DMS153 treated with DMSO at 0.1 percent for 48 hours (cell line): ENCODE data around the gene C1QTNF5.

Source experiments
- DNase-seq: peaks from one replicate; lab custom pipeline; 2025; ENCODE audit not compliant: unreplicated experiment; lab: John Stamatoyannopoulos, UW

C1QTNF5 gene

DNA sequence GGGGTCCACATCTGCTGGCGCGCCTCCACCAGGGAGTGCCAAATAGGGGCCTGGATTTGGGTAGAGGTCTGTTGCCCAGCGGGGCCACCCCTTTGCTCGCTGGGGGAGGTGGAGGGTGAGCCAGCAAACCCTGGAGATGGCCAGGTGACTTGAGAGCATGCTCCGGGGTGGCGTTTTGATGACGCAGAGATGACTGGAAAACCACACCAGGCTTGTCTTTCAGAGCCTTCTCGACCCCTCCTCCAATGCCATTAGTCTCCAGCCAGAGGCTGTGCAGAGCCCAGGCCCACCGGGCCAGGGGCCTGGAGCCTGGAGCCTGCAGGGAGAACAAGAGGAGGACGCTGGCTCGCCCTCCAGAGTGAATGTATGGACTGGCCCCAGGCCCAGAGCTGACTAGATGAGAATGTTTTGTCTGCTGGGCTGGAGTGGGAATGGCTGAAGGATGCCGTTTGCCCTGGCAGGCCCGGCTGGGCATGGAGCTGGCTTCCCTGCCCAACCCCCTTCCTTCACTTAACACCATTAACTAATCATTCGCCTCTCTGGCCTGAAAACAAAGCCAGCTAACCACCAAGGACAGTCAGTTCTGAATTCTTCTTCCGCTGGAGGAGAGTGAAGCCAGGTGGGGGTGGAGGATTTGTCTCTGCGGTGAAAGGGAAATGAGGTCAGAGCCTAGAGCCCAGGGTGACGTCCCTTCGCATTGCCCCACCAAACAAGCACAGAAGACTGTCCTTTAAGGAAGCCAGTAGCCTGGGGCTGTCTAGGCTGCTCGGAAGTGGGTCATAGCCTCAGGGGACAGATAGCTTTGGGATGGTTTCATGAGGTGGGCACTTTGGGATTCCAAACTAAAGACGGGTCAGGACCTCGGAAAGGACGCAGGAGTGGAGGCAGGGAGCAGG lies 22.2 kb downstream of the C1QTNF5 start:
- DNase-seq: no peak

GRCh38 chr11:119317592-119318239 lies 23.0 kb downstream of the C1QTNF5 start:
- DNase-seq: no peak

- DNase-seq: no peak
Measured at GRCh38 chr11:119316729-119317591, 23.7 kb downstream of the C1QTNF5 start, which contains the start of gene MCAM. Gene MCAM, minus strand, starts transcription at chr11:119317130. Its CDS starts 29 bp downstream, at chr11:119317101.

GRCh38 chr11:119316016-119316728 lies 24.5 kb downstream of the C1QTNF5 start:
- peak; percentile 46 for DNase-seq

DNA sequence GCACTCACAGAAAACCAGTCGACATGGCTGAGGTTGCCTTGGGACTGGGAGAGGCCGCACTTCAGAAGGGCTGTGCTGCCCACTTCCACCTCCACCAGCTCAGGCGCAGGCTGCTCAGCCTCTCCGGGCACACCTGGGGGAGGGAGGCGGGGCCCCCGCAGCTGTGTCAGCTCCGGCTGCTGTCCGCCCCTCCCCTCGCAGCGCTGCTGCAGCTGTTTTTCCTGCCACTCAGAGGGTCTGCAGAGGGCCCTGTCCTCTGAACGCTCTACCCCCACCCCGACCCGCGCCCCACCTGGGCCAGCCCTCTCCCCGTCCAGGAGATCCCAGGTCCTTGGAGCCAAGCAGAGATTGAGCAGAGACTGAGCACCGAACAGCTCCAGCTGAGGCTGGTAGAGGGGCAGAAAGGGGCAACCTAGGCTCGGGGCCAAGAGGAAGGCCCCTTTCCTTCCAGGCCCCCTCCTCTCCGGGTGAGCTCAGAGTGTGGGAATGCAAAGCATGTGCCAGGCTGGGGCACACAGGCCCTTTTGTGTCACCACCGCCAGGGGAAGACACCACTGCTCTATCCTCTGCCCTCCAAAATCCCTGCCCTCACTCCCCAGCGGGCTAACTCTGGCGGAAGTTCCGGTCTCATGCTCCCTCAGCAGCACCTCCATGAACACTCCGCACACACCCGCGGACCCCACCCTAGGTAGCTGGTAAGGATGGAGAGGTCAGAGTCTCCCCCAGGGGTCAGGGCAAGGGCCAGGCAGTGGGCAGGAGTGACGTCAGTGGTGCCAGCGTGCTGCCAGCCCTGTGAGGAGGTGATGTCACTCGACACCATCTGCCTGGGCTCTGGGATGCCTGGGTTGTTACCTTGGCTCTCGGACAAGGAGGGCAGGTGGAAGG lies 25.3 kb downstream of the C1QTNF5 start:
- DNase-seq: peak; percentile 42

- DNase-seq: no peak
Measured at GRCh38 chr11:119314726-119315125, 26.0 kb downstream of the C1QTNF5 start.

GRCh38 chr11:119310682-119311052 lies 30.0 kb downstream of the C1QTNF5 start:
- no peak for DNase-seq

DNA sequence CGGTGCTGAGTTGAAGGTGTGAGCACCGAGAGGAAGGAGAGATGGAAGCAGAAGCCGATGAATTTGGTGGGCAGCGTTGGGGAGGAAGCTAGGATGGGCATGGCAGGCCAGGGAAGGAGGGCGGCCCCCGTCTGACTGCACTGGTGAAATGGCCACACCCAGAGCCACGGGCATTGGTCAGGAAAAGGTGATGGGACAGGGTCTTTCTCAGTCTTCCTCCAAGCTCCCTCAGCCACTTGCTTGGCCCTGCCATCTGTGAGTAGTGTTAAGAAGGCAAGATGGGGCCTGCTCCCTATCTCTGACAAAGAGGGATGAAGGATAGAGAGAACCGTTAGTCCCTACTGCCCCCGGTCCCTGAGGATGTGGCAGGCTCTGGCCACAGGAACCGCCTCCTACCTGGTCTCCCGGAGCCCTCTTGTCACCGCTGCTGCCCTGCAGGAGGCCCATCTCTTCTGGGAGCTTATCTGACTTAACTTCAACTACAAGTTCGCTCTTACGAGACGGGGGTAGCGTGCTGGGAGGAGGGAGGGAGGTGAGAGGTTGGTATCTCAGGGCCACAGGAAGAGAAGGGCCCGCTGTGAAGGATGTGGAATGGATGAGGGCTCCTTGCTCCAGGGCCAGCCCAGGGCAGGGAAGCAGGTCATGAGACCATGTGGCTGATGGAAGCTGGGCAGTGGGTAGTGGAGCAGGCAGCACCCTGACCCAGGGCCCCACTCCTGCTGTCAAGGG lies 30.6 kb downstream of the C1QTNF5 start:
- no peak for DNase-seq

DNA sequence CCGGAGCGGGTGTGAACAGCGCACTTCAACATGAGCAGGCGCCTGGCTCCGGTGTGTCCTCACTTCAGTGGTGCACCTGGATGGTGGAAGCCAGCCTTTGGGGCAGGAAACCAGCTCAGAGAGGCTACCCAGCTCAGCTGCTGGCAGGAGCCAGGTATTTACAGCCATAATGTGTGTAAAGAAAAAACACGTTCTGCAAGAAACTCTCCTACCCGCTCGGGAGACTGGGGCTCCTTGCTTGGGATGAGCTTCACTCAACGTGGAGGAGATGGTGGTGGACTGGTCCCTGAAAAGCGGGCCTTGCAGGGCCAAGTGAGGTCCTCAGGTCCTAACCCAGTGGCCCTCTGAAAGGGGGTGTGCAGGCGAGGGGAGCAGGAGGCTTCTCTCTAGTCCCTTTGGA lies 31.3 kb downstream of the C1QTNF5 start:
- no peak for DNase-seq

DNA sequence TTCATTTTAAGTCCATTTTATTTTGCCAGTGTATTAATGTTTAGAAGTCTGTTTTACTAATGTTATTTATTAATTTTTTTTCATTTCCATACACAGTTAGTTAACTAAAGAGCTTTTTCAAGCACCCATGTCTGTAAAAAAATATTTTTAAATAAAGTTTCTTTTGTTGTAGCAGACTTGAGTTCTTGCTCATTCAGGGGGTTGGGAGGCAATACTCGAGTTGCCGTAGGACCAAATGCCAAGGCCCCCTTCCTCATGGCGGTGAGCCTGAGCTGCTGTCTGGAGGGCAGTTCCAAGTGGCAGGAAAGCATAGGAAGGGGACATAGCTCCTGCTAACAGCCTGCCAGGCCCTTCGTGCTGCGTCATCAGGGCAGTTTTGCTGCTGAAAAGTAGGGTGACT lies 32.7 kb downstream of the C1QTNF5 start:
- no peak for DNase-seq

DNA sequence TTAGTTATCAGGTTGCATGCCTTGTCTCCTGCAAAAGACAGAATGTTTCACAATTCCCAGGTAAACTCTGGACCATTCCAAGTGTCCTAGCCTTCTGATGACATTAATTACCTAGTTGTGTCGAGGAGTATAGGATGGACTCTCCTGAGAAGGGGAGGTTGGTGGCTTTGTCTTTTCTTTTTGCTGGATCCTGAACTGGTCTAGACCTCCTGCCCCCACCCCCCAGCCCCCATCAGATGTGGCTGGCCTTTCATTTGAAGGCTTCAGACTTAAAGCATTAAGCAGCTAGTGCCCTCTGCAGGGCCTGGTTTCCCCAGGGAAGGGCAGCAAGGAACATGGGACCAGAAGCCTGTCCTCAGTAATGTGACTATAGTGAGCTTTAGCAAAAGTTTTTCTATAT lies 33.5 kb downstream of the C1QTNF5 start:
- no peak for DNase-seq

- DNase-seq: no peak
Measured at GRCh38 chr11:119306373-119306890, 34.3 kb downstream of the C1QTNF5 start.

- no peak for DNase-seq
Measured at GRCh38 chr11:119305556-119306372, 34.9 kb downstream of the C1QTNF5 start.

GRCh38 chr11:119303227-119303718 lies 37.4 kb downstream of the C1QTNF5 start:
- no peak for DNase-seq

GRCh38 chr11:119300198-119300964 lies 40.3 kb downstream of the C1QTNF5 start:
- DNase-seq: no peak

GRCh38 chr11:119299416-119299815 lies 41.3 kb downstream of the C1QTNF5 start:
- DNase-seq: no peak

GRCh38 chr11:119298726-119299125 lies 42.0 kb downstream of the C1QTNF5 start:
- DNase-seq: no peak
